WTC11 (cell line): ENCODE results near the gene MBD3L4.

ENCODE experiments used
- ATF6 ChIP-seq: sonication (generic); formaldehyde crosslinking; IDR thresholded peaks from 2 replicates; pipeline ENCODE4 v1.8.1; 2023; ENCODE audit warnings: mild to moderate bottlenecking, missing genetic modification reagents
- CTCF ChIP-seq: fragments of 200-600 bp; IDR thresholded peaks from 2 replicates; pipeline ENCODE4 v1.8.0; 2022; ENCODE audit warnings: antibody characterized with exemption
- ELF4 ChIP-seq: sonication (generic); formaldehyde crosslinking; IDR thresholded peaks from 2 replicates; pipeline ENCODE4 v1.8.1; 2022; ENCODE audit warnings: low read depth, mild to moderate bottlenecking, moderate library complexity, missing genetic modification reagents
- FOXP1 ChIP-seq: sonication (generic); formaldehyde crosslinking; IDR thresholded peaks from 2 replicates; pipeline ENCODE4 v1.8.0; 2022; ENCODE audit warnings: missing genetic modification reagents, mild to moderate bottlenecking, moderate library complexity, borderline replicate concordance
- MAX ChIP-seq: sonication (generic); formaldehyde crosslinking; IDR thresholded peaks from 2 replicates; pipeline ENCODE4 v1.8.0; 2022; ENCODE audit warnings: mild to moderate bottlenecking, missing genetic modification reagents
- MLX ChIP-seq: sonication (generic); formaldehyde crosslinking; IDR thresholded peaks from 2 replicates; pipeline ENCODE4 v1.8.1; 2023; ENCODE audit warnings: mild to moderate bottlenecking, missing genetic modification reagents, moderate library complexity
- MXD4 ChIP-seq: fragments of 250-450 bp; sonication (Bioruptor Pico); IDR thresholded peaks from 2 replicates; pipeline ENCODE4 v1.8.0; 2021; ENCODE audit warnings: mild to moderate bottlenecking, moderate library complexity, borderline replicate concordance
- ZMAT4 ChIP-seq: fragments of 250-450 bp; sonication (Bioruptor Pico); IDR thresholded peaks from 2 replicates; pipeline ENCODE4 v1.9.0; 2021; ENCODE audit warnings: mild to moderate bottlenecking
- ZNF671 ChIP-seq: fragments of 250-450 bp; sonication (Bioruptor Pico); IDR thresholded peaks from 2 replicates; pipeline ENCODE4 v1.8.0; 2021; ENCODE audit warnings: mild to moderate bottlenecking

GRCh38 chr19:7083076-7083956, 43.3 kb upstream of the MBD3L4 start:
- TF ChIP-seq MLX (CRISPR knock-in tag) = no peak
- TF ChIP-seq MAX (CRISPR knock-in tag) = no peak
- no peak for TF ChIP-seq ELF4 (CRISPR knock-in tag)
- TF ChIP-seq MXD4 (CRISPR knock-in tag) = no peak
- TF ChIP-seq CTCF = no peak
- no peak for TF ChIP-seq FOXP1 (CRISPR knock-in tag)
- no peak for TF ChIP-seq ZMAT4 (CRISPR knock-in tag)
- TF ChIP-seq ZNF671 (CRISPR knock-in tag) = no peak
- no peak for TF ChIP-seq ATF6 (CRISPR knock-in tag)
